Bone marrow (tissue), 2 donors: Measurements from ENCODE around the gene MMP2.

ENCODE experiments used
- DNase-seq, 2 donors: peaks; one replicate each; lab custom pipeline; 2025; lab: John Stamatoyannopoulos, UW

The MMP2 gene

GRCh38 chr16:55478827-55479429 lies at the start of gene MMP2:
MMP2 (plus strand) TSS chr16:55479198; CDS start chr16:55479480, 282 bp downstream.
- peak; percentile 17 to 39 for DNase-seq

GRCh38 chr16:55433030-55433429 lies 46.0 kb upstream of the MMP2 start:
- DNase-seq, result no peak

GRCh38 chr16:55433535-55433934 lies 45.5 kb upstream of the MMP2 start:
- no peak for DNase-seq

GRCh38 chr16:55434000-55434399 lies 45.0 kb upstream of the MMP2 start:
- no peak for DNase-seq

GRCh38 chr16:55435387-55435786 lies 43.6 kb upstream of the MMP2 start:
- DNase-seq, result no peak

GRCh38 chr16:55436587-55436986 lies 42.4 kb upstream of the MMP2 start:
- no peak for DNase-seq

- no peak for DNase-seq
Measured at GRCh38 chr16:55437625-55438024, 41.4 kb upstream of the MMP2 start.

- no peak for DNase-seq
Measured at GRCh38 chr16:55438281-55438680, 40.7 kb upstream of the MMP2 start.

- no peak for DNase-seq
Measured at GRCh38 chr16:55439101-55439690, 39.8 kb upstream of the MMP2 start.

- DNase-seq, result no peak
Measured at GRCh38 chr16:55443434-55444346, 35.3 kb upstream of the MMP2 start.

GRCh38 chr16:55444754-55445485 lies 34.1 kb upstream of the MMP2 start:
- DNase-seq, result peak in 1 of 2 donors; percentile 21

- no peak for DNase-seq
Measured at GRCh38 chr16:55447231-55447630, 31.8 kb upstream of the MMP2 start.

- DNase-seq, result no peak
Measured at GRCh38 chr16:55452996-55453395, 26.0 kb upstream of the MMP2 start.

- no peak for DNase-seq
Measured at GRCh38 chr16:55453909-55454308, 25.1 kb upstream of the MMP2 start.

- no peak for DNase-seq
Measured at GRCh38 chr16:55454861-55455260, 24.1 kb upstream of the MMP2 start.

- DNase-seq, result no peak
Measured at GRCh38 chr16:55462241-55462640, 16.8 kb upstream of the MMP2 start.

GRCh38 chr16:55464375-55464774 lies 14.6 kb upstream of the MMP2 start:
- no peak for DNase-seq

- DNase-seq, result peak; percentile 55 to 71
Measured at GRCh38 chr16:55465077-55465896, 13.7 kb upstream of the MMP2 start.

- no peak for DNase-seq
Measured at GRCh38 chr16:55466209-55466608, 12.8 kb upstream of the MMP2 start.

GRCh38 chr16:55467898-55468297 lies 11.1 kb upstream of the MMP2 start:
- no peak for DNase-seq

- no peak for DNase-seq
Measured at GRCh38 chr16:55468352-55468990, 10.5 kb upstream of the MMP2 start.
